IMR-90 (cell line): ENCODE measurements around the gene MAN2B1. TPM values are rescaled to one million over a fixed set of nuclear protein-coding genes. Genes with fewer than 3 reads are reported as not detected.

Source experiments
- ATAC-seq: fragments of 200-7000 bp; cut with Tn5 transposase; 2 replicates; pipeline ENCODE4 v1.9.1; 2020; ENCODE audit warnings: low read depth, mild to moderate bottlenecking, moderate library complexity
- BruUV-seq: library from RNA; stranded (reverse); fragments of 400-500 nt; replicated peaks from 2 replicates; lab custom pipeline; 2021; lab: Mats Ljungman, UMichigan
- CTCF ChIA-PET: fragments of 300-600 bp; formaldehyde crosslinking; extraction: SDS; loops from one replicate; lab custom pipeline; 2021; ENCODE audit warnings: antibody characterized with exemption; lab: Yijun Ruan, JAX
- POLR2A ChIA-PET: fragments of 300-600 bp; sonication (Branson Sonifier 250); formaldehyde crosslinking; loops from one replicate; lab custom pipeline; 2022; ENCODE audit warnings: antibody characterized with exemption; ENCODE audit not compliant: unreplicated experiment; lab: Charles Lee
- DNase-seq: peaks from one replicate; pipeline ENCODE4 v3.0.0; 2013
- H2AFZ ChIP-seq: replicated peaks from 2 replicates; pipeline ENCODE3; 2013; ENCODE audit warnings: low read length, mild to moderate bottlenecking; ENCODE audit not compliant: poor library complexity
- H2AK5ac ChIP-seq: 2 replicates; pipeline ENCODE4 v1.6.1; 2013; ENCODE audit warnings: low read depth, low read length, inconsistent platforms
- H2AK9ac ChIP-seq: replicated peaks from 2 replicates; pipeline ENCODE3; 2013; ENCODE audit warnings: mild to moderate bottlenecking, low read depth, low read length, moderate library complexity; ENCODE audit not compliant: poor library complexity
- H2BK120ac ChIP-seq: 2 replicates; pipeline ENCODE4 v1.6.1; 2013; ENCODE audit warnings: low read depth, low read length, inconsistent platforms
- H2BK15ac ChIP-seq: 3 replicates; pipeline ENCODE4 v1.6.1; 2013; ENCODE audit warnings: low read depth, low read length, inconsistent platforms
- H2BK20ac ChIP-seq: 2 replicates; pipeline ENCODE4 v1.6.1; 2013; ENCODE audit warnings: low read depth, mild to moderate bottlenecking, inconsistent platforms, low read length, moderate library complexity
- H2BK5ac ChIP-seq: 2 replicates; pipeline ENCODE4 v1.6.1; 2013; ENCODE audit warnings: mild to moderate bottlenecking, low read depth, low read length, inconsistent platforms; ENCODE audit not compliant: poor library complexity, severe bottlenecking
- H3K14ac ChIP-seq: replicated peaks from 2 replicates; pipeline ENCODE4 v1.6.1; 2013; ENCODE audit warnings: low read depth, low read length, inconsistent platforms
- H3K18ac ChIP-seq: 2 replicates; pipeline ENCODE4 v1.6.1; 2013; ENCODE audit warnings: low read depth, low read length, control low read depth
- H3K23ac ChIP-seq: 2 replicates; pipeline ENCODE4 v1.6.1; 2013; ENCODE audit warnings: low read depth, low read length, inconsistent platforms
- H3K27ac ChIP-seq: 2 replicates; pipeline ENCODE4 v1.5.1; 2013; ENCODE audit warnings: mild to moderate bottlenecking, control low read depth, low read length; ENCODE audit not compliant: insufficient read depth
- H3K27me3 ChIP-seq: 2 replicates; pipeline ENCODE4 v1.6.1; 2013; ENCODE audit warnings: low read length; ENCODE audit not compliant: control insufficient read depth, insufficient read depth
- H3K36me3 ChIP-seq: 2 replicates; pipeline ENCODE4 v1.6.1; 2013; ENCODE audit warnings: low read length, mixed read lengths; ENCODE audit not compliant: control insufficient read depth, insufficient read depth
- H3K4ac ChIP-seq: 2 replicates; pipeline ENCODE4 v1.6.1; 2013; ENCODE audit warnings: low read depth, low read length, inconsistent platforms
- H3K4me1 ChIP-seq: 2 replicates; pipeline ENCODE4 v1.6.1; 2013; ENCODE audit warnings: low read length, mixed read lengths; ENCODE audit not compliant: control insufficient read depth, insufficient read depth
- H3K4me2 ChIP-seq: 2 replicates; pipeline ENCODE4 v1.6.1; 2013; ENCODE audit warnings: low read depth, mild to moderate bottlenecking, control low read depth, low read length, moderate library complexity
- H3K4me3 ChIP-seq: 2 replicates; pipeline ENCODE4 v1.5.1; 2013; ENCODE audit warnings: low read depth, mild to moderate bottlenecking, control low read depth, low read length, moderate library complexity; ENCODE audit not compliant: insufficient read depth
- H3K56ac ChIP-seq: 2 replicates; pipeline ENCODE4 v1.6.1; 2013; ENCODE audit warnings: low read length, inconsistent platforms; ENCODE audit not compliant: insufficient read depth; ENCODE audit errors: extremely low read depth
- H3K79me1 ChIP-seq, 2 experiments: 2 replicates each; pipeline ENCODE4 v1.6.1; 2013; ENCODE audit warnings: low read length in 2 of 2, inconsistent platforms in 1 of 2, low read depth in 1 of 2
- H3K9ac ChIP-seq: 2 replicates; pipeline ENCODE4 v1.6.1; 2013; ENCODE audit warnings: low read depth, low read length, control low read depth
- H3K9me1 ChIP-seq: 2 replicates; pipeline ENCODE4 v1.6.1; 2013; ENCODE audit warnings: low read length, inconsistent platforms; ENCODE audit not compliant: insufficient read depth
- H3K9me3 ChIP-seq: 2 replicates; pipeline ENCODE4 v1.6.1; 2013; ENCODE audit warnings: low read length; ENCODE audit not compliant: control insufficient read depth, insufficient read depth
- H4K20me1 ChIP-seq: 2 replicates; pipeline ENCODE4 v1.6.1; 2013; ENCODE audit warnings: low read length, inconsistent platforms; ENCODE audit not compliant: insufficient read depth
- H4K5ac ChIP-seq: 2 replicates; pipeline ENCODE4 v1.6.1; 2013; ENCODE audit warnings: mild to moderate bottlenecking, low read depth, low read length, control low read depth
- H4K8ac ChIP-seq, 2 experiments: 2 replicates each; pipeline ENCODE4 v1.6.1; 2013; ENCODE audit warnings: low read depth in 2 of 2, low read length in 2 of 2, control low read depth in 1 of 2, inconsistent platforms in 1 of 2
- H4K91ac ChIP-seq: 2 replicates; pipeline ENCODE4 v1.6.1; 2013; ENCODE audit warnings: low read depth, low read length, inconsistent platforms; ENCODE audit not compliant: insufficient read depth
- CTCF ChIP-seq: conservative IDR thresholded peaks from 2 replicates; pipeline ENCODE4 v1.5.1; 2012; ENCODE audit warnings: mild to moderate bottlenecking, low read depth, low read length, improper control_type of control experiment
- FOS ChIP-seq: fragments of 150-350 bp; IDR thresholded peaks from 2 replicates; pipeline ENCODE4 v1.6.1; 2016; ENCODE audit warnings: low read depth, low read length
- MAZ ChIP-seq: IDR thresholded peaks from 2 replicates; pipeline ENCODE4 v1.6.1; 2012; ENCODE audit warnings: low read depth, mild to moderate bottlenecking, low read length, improper control_type of control experiment, moderate library complexity, borderline replicate concordance
- POLR2A ChIP-seq: IDR thresholded peaks from 2 replicates; pipeline ENCODE4 v1.6.1; 2012; ENCODE audit warnings: mild to moderate bottlenecking, low read depth, low read length
- RCOR1 ChIP-seq: IDR thresholded peaks from 2 replicates; pipeline ENCODE4 v1.6.1; 2012; ENCODE audit warnings: mild to moderate bottlenecking, low read length, improper control_type of control experiment; ENCODE audit not compliant: insufficient replicate concordance
- RFX5 ChIP-seq: IDR thresholded peaks from 2 replicates; pipeline ENCODE4 v1.8.0; 2012; ENCODE audit warnings: low read depth, mild to moderate bottlenecking, low read length, moderate library complexity
- USF2 ChIP-seq: fragments of 150-350 bp; IDR thresholded peaks from 2 replicates; pipeline ENCODE4 v1.6.1; 2017; ENCODE audit warnings: mild to moderate bottlenecking, antibody characterized with exemption, low read length, low read depth
- WGBS, 2 experiments: methylation state at CpG; one replicate each; pipeline versions ENCODE4 v1.1.5 to v1.1.7; 2013; ENCODE audit warnings: missing lambda C conversion rate in 2 of 2; ENCODE audit not compliant: insufficient read length in 1 of 2; ENCODE audit errors: extremely low coverage in 2 of 2; 5-methylcytosine and 5-hydroxymethylcytosine counted together
- dilution Hi-C: fragments of 300-500 bp; cut with HindIII; formaldehyde crosslinking; loops from one replicate; pipeline ENCODE4 v1.14.3; 2018; ENCODE audit warnings: low sequenced_read_pairs; ENCODE audit not compliant: unreplicated experiment
- in situ Hi-C: fragments of 300-500 bp; cut with MboI; formaldehyde crosslinking; loops from 3 replicates; pipeline ENCODE4 v1.14.3; 2019; ENCODE audit warnings: low sequenced_read_pairs, inconsistent platforms, mixed read lengths
- intact Hi-C: fragments of 100-400 bp; cut with micrococcal nuclease; formaldehyde crosslinking; loops from 2 replicates; pipeline ENCODE4 v1.10.0; 2022
- polyA plus RNA-seq, 3 experiments: library from polyadenylated mRNA; depleted of rRNA; stranded (reverse); fragments of >200 nt; gene quantifications; 2 replicates each; pipeline ENCODE4 v1.2.3, GENCODE V29; 2012; ENCODE audit warnings: low replicate concordance in 1 of 3
- total RNA-seq: library from RNA; depleted of rRNA; stranded (reverse); fragments of >200 nt; gene quantifications from 2 replicates; pipeline ENCODE4 v1.2.3, GENCODE V29; 2012

Gene MAN2B1
- total and polyA plus RNA-seq, 2 of the 4 experiments (the other 2 are of a cell fraction), result 10.4 to 55.4 TPM

DNA sequence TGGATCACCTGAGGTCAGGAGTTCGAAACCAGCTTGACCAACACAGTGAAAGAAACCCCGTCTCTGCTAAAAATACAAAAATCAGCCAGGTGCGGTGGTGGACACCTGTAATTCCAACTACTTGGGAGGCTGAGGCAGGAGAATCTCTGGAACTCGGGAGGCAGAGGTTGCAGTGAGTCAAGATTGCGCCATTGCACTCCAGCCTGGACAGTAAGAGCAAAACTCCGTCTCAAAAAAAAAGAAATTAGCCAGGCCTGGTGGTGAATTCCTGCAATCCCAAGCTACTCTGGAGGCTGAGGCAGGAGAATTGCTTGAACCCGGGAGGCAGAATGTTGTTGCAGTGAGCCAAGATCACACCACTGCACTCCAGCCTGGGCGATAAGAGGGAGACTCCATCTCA is 42.1 kb upstream of the MAN2B1 start:
- Histone ChIP-seq H2BK15ac (no peak overlapping the region), H3K27ac (no peak overlapping the region), H3K4me3 (no peak overlapping the region), H3K9ac (no peak overlapping the region), H3K27me3 (no peaks in the 10 kb centered on the region), H3K9me1 (no peaks in the 10 kb centered on the region), H2BK120ac (no peak overlapping the region), H3K4me1 (no peaks in the 10 kb centered on the region), H2AFZ (no peak overlapping the region), H4K91ac (no peak overlapping the region), H3K79me1 (peaks cover 13 to 33% of the 10 kb centered on the region in 2 experiments), H3K14ac (no peak overlapping the region), H3K18ac (no peak overlapping the region), H3K36me3 (peaks cover 66% of the 10 kb centered on the region), H3K4me2 (no peak overlapping the region), H4K20me1 (peaks cover 15% of the 10 kb centered on the region), H3K23ac (no peak overlapping the region), H3K4ac (no peak overlapping the region), H3K56ac (no peak overlapping the region), H2AK5ac (no peak overlapping the region), H2BK20ac (no peak overlapping the region), H2BK5ac (no peak overlapping the region), H4K5ac (no peak overlapping the region), H4K8ac (no peak overlapping the region), H3K9me3 (no peaks in the 10 kb centered on the region), H2AK9ac (no peak overlapping the region)
- POLR2A ChIA-PET, result no interaction called here
- dilution Hi-C loops, result no loop called here
- in situ Hi-C loops, result no loop called here
- CTCF ChIA-PET, result interaction anchor here (0.6 kb wide), 1 partner anchor 52 kb away, joined by 3 read pairs; no protein-coding TSS in a partner anchor
- intact Hi-C loops, result no loop called here
- ATAC-seq, result no peak
- BruUV-seq, result no TSS peak
- TF ChIP-seq FOS (no peak), RFX5 (no peak), MAZ (no peak), CTCF (no peak), USF2 (no peak), POLR2A (no peak), RCOR1 (no peak)
- WGBS, 2 experiments, result 100% methylated on average over 3 of the region's 8 CpGs; no CpG with 5 or more reads in 1 of the 2 experiments
- DNase-seq, result no peak
